PC-9 (cell line): ENCODE measurements around the gene ING5. TPM values are rescaled to one million over a fixed set of nuclear protein-coding genes. Genes with fewer than 3 reads are reported as not detected.
A peak's percentile ranks its signal among the peaks of the same experiment; 100 is the strongest.

Source experiments
- BruUV-seq: library from RNA; stranded (reverse); fragments of 400-500 nt; replicated peaks from 2 replicates; lab custom pipeline; 2021; lab: Mats Ljungman, UMichigan
- CTCF ChIA-PET: fragments of 300-600 bp; sonication (Branson Sonifier 250); formaldehyde crosslinking; loops from one replicate; lab custom pipeline; 2022; ENCODE audit warnings: antibody characterized with exemption; lab: Charles Lee
- POLR2A ChIA-PET: fragments of 300-600 bp; sonication (Branson Sonifier 250); formaldehyde crosslinking; loops from one replicate; lab custom pipeline; 2022; ENCODE audit warnings: antibody characterized with exemption; ENCODE audit not compliant: unreplicated experiment; lab: Charles Lee
- DNase-seq, 2 experiments: peaks; one replicate each; pipeline versions ENCODE4 v3.0.0 to v3.0.0-alpha.2; 2015 to 2022; ENCODE audit warnings: mixed read lengths in 1 of 2
- H2AFZ ChIP-seq: fragments of 200-600 bp; sonication (generic); 2 replicates; pipeline ENCODE4 v1.8.1; 2017; ENCODE audit warnings: antibody characterized with exemption
- H3F3A ChIP-seq: fragments of 200-600 bp; sonication (generic); 2 replicates; pipeline ENCODE4 v1.8.1; 2017; ENCODE audit warnings: antibody characterized with exemption, mild to moderate bottlenecking, low read depth; ENCODE audit not compliant: insufficient read depth
- H3K27ac ChIP-seq: fragments of 200-600 bp; sonication (generic); 2 replicates; pipeline ENCODE4 v1.6.1; 2016; ENCODE audit warnings: mixed run types
- H3K27me3 ChIP-seq: fragments of 200-600 bp; sonication (generic); 2 replicates; pipeline ENCODE4 v1.6.1; 2016; ENCODE audit warnings: low read depth, mixed run types; ENCODE audit not compliant: insufficient read depth
- H3K36me3 ChIP-seq: fragments of 200-600 bp; sonication (generic); 2 replicates; pipeline ENCODE4 v1.6.1; 2016; ENCODE audit warnings: low read depth, mixed run types
- H3K4me1 ChIP-seq: fragments of 200-600 bp; sonication (generic); replicated peaks from 2 replicates; pipeline ENCODE4 v1.6.1; 2016; ENCODE audit warnings: mixed run types; ENCODE audit not compliant: insufficient read depth
- H3K4me2 ChIP-seq: fragments of 200-600 bp; sonication (generic); 2 replicates; pipeline ENCODE4 v1.6.1; 2017; ENCODE audit warnings: mixed run types
- H3K4me3 ChIP-seq: fragments of 200-600 bp; sonication (generic); 2 replicates; pipeline ENCODE4 v1.6.1; 2016; ENCODE audit warnings: mixed run types
- H3K79me2 ChIP-seq: fragments of 200-600 bp; sonication (generic); 2 replicates; pipeline ENCODE4 v1.6.1; 2017; ENCODE audit warnings: low read depth, mixed run types
- H3K9me2 ChIP-seq: fragments of 200-600 bp; sonication (generic); 2 replicates; pipeline ENCODE4 v1.8.1; 2017; ENCODE audit warnings: mild to moderate bottlenecking; ENCODE audit not compliant: insufficient read depth
- H3K9me3 ChIP-seq: fragments of 200-600 bp; sonication (generic); 2 replicates; pipeline ENCODE4 v1.8.1; 2016; ENCODE audit warnings: low read depth; ENCODE audit not compliant: insufficient read depth
- H4K20me1 ChIP-seq: fragments of 200-600 bp; sonication (generic); 2 replicates; pipeline ENCODE4 v1.8.1; 2017; ENCODE audit not compliant: insufficient read depth
- CTCF ChIP-seq: fragments of 200-600 bp; sonication (generic); conservative IDR thresholded peaks from 2 replicates; pipeline ENCODE4 v1.6.1; 2017; ENCODE audit warnings: mixed run types, antibody characterized with exemption, mild to moderate bottlenecking, moderate library complexity
- EZH2 ChIP-seq: fragments of 200-600 bp; sonication (generic); IDR thresholded peaks from 2 replicates; pipeline ENCODE4 v1.8.0; 2017; ENCODE audit warnings: antibody characterized with exemption, low read depth
- intact Hi-C: fragments of 100-400 bp; cut with micrococcal nuclease; formaldehyde crosslinking; loops from one replicate; pipeline ENCODE4 v1.10.0; 2022; ENCODE audit not compliant: unreplicated experiment
- total RNA-seq: library from RNA; stranded (reverse); gene quantifications from 2 replicates; pipeline ENCODE4 v1.2.3, GENCODE V29; 2021

ING5 gene
- total RNA-seq, 1 experiment from 2014 or later = 79.7 TPM

GRCh38 chr2:241703032-241703604, 1.3 kb downstream of the ING5 start:
- Histone ChIP-seq H3K9me2 (no peaks in the 10 kb centered on the region), H3F3A (peaks cover 31% of the 10 kb centered on the region), H3K79me2 (peaks cover 31% of the 10 kb centered on the region), H3K27me3 (no peaks in the 10 kb centered on the region), H3K4me2 (peak overlapping the region; percentile 100), H3K9me3 (peaks cover 8% of the 10 kb centered on the region), H2AFZ (peak overlapping the region; percentile 56), H4K20me1 (peaks cover 15% of the 10 kb centered on the region), H3K4me3 (peak overlapping the region; percentile 99), H3K36me3 (peaks cover 20% of the 10 kb centered on the region), H3K4me1 (peaks cover 18% of the 10 kb centered on the region), H3K27ac (0 out of 2 replicates have a peak overlapping the region, but pooled peaks have one; percentile 10)
- TF ChIP-seq EZH2 = no peak
- TF ChIP-seq CTCF = no peak
- intact Hi-C loops = loop anchor here (10.0 kb wide), 2 partner anchors 158 to 348 kb away; partner anchors contain the start of gene FARP2
- CTCF ChIA-PET = interaction anchor here (0.7 kb wide), 1 partner anchor 61 kb away, joined by 3 read pairs; no protein-coding TSS in a partner anchor
- DNase-seq = no peak
- POLR2A ChIA-PET = interaction anchor here (0.5 kb wide), 1 partner anchor 1269 kb away, joined by 4 read pairs; no protein-coding TSS in a partner anchor
- BruUV-seq = no TSS peak

GRCh38 chr2:241706537-241706936, 4.7 kb downstream of the ING5 start:
- H3K27me3 ChIP-seq = no peaks in the 10 kb centered on the region
- H3K4me2 ChIP-seq = no peak overlapping the region
- ChIA-PET CTCF (no interaction called here), POLR2A (interaction anchor here (0.6 kb wide), 1 partner anchor 14 kb away, joined by 21 read pairs; no protein-coding TSS in a partner anchor)
- H3F3A ChIP-seq = peaks cover under 1% of the 10 kb centered on the region; the same call in 1 of the 2 replicates
- H3K9me3 ChIP-seq = peaks cover 8% of the 10 kb centered on the region
- no peak for TF ChIP-seq EZH2
- TF ChIP-seq CTCF = no peak
- H3K9me2 ChIP-seq = no peaks in the 10 kb centered on the region
- peaks cover 25% of the 10 kb centered on the region for H3K79me2 ChIP-seq
- peaks cover 19% of the 10 kb centered on the region for H4K20me1 ChIP-seq
- no peak overlapping the region for H3K27ac ChIP-seq
- intact Hi-C loops = loop anchor here (10.0 kb wide), 2 partner anchors 162 to 352 kb away; partner anchors contain the start of gene FARP2
- DNase-seq = no peak
- H3K4me3 ChIP-seq = no peak overlapping the region
- no TSS peak for BruUV-seq
- peaks cover 26% of the 10 kb centered on the region for H3K36me3 ChIP-seq
- peaks cover 9% of the 10 kb centered on the region for H3K4me1 ChIP-seq
- H2AFZ ChIP-seq = no peak overlapping the region

- no TSS peak for BruUV-seq
- peaks cover 8% of the 10 kb centered on the region; the same call in 1 of the 2 replicates for H4K20me1 ChIP-seq
- TF ChIP-seq EZH2 (no peak), CTCF (no peak)
- intact Hi-C loops = loop anchor here (10.0 kb wide), 2 partner anchors 164 to 354 kb away; partner anchors contain the start of gene FARP2
- H3F3A ChIP-seq = no peaks in the 10 kb centered on the region
- H3K4me1 ChIP-seq = no peaks in the 10 kb centered on the region
- no peak overlapping the region for H3K4me3 ChIP-seq
- H3K4me2 ChIP-seq = no peak overlapping the region
- peaks cover 39% of the 10 kb centered on the region for H3K36me3 ChIP-seq
- DNase-seq = no peak
- peaks cover 8% of the 10 kb centered on the region for H3K9me3 ChIP-seq
- no peaks in the 10 kb centered on the region for H3K9me2 ChIP-seq
- no peak overlapping the region for H2AFZ ChIP-seq
- H3K79me2 ChIP-seq = peaks cover 12% of the 10 kb centered on the region
- CTCF ChIA-PET = no interaction called here
- H3K27ac ChIP-seq = no peak overlapping the region
- POLR2A ChIA-PET = no interaction called here
- H3K27me3 ChIP-seq = no peaks in the 10 kb centered on the region
Measured at GRCh38 chr2:241708879-241709278, 7.0 kb downstream of the ING5 start.
